RWPE2 (cell line): ENCODE data around the gene TOGARAM1.

ENCODE experiments used
- ATAC-seq: fragments of 200-7000 bp; cut with Tn5 transposase; 3 replicates; pipeline ENCODE4 v1.9.1; 2021; ENCODE audit warnings: low read depth
- DNase-seq: peaks from one replicate; pipeline ENCODE4 v3.0.0-alpha.2; 2020; ENCODE audit warnings: low spot score
- H3K27ac ChIP-seq: fragments of 450-650 bp; 2 replicates; pipeline ENCODE4 v1.5.1; 2017; ENCODE audit warnings: mild to moderate bottlenecking; ENCODE audit not compliant: poor library complexity, severe bottlenecking
- H3K27me3 ChIP-seq: fragments of 250-450 bp; sonication (Bioruptor Pico); 2 replicates; pipeline ENCODE4 v1.5.1; 2021; ENCODE audit warnings: mild to moderate bottlenecking, moderate library complexity; ENCODE audit not compliant: insufficient read depth, poor library complexity, severe bottlenecking
- H3K36me3 ChIP-seq: fragments of 250-450 bp; sonication (Bioruptor Pico); 2 replicates; pipeline ENCODE4 v1.5.1; 2020; ENCODE audit warnings: low read depth, mild to moderate bottlenecking, moderate library complexity
- H3K4me1 ChIP-seq: fragments of 250-450 bp; sonication (Bioruptor Pico); 2 replicates; pipeline ENCODE4 v1.5.1; 2021; ENCODE audit warnings: mild to moderate bottlenecking, moderate library complexity; ENCODE audit not compliant: insufficient read depth, poor library complexity, severe bottlenecking
- H3K4me3 ChIP-seq: fragments of 250-450 bp; sonication (Bioruptor Pico); 2 replicates; pipeline ENCODE4 v1.5.1; 2021; ENCODE audit warnings: mild to moderate bottlenecking, moderate library complexity; ENCODE audit not compliant: severe bottlenecking
- H3K9me3 ChIP-seq: fragments of 250-450 bp; sonication (Bioruptor Pico); 2 replicates; pipeline ENCODE4 v1.5.1; 2021; ENCODE audit warnings: mild to moderate bottlenecking, moderate library complexity; ENCODE audit not compliant: severe bottlenecking
- CTCF ChIP-seq: fragments of 450-650 bp; IDR thresholded peaks from one replicate; pipeline ENCODE4 v1.5.1; 2017; ENCODE audit warnings: mild to moderate bottlenecking, moderate library complexity; ENCODE audit not compliant: poor library complexity, severe bottlenecking

The TOGARAM1 gene

GRCh38 chr14:44937547-44937946 lies 24.4 kb upstream of the TOGARAM1 start:
- no peaks in the 10 kb centered on the region for H3K27me3 ChIP-seq
- H3K27ac ChIP-seq = no peak overlapping the region
- TF ChIP-seq CTCF = no peak
- H3K4me1 ChIP-seq = no peaks in the 10 kb centered on the region
- ATAC-seq = no peak
- no peak overlapping the region for H3K4me3 ChIP-seq
- H3K9me3 ChIP-seq = no peaks in the 10 kb centered on the region
- DNase-seq = no peak
- H3K36me3 ChIP-seq = peaks cover 44% of the 10 kb centered on the region

- TF ChIP-seq CTCF = no peak
- Histone ChIP-seq H3K9me3 (no peaks in the 10 kb centered on the region), H3K27ac (no peak overlapping the region), H3K4me3 (no peak overlapping the region), H3K36me3 (peaks cover 42% of the 10 kb centered on the region), H3K4me1 (no peaks in the 10 kb centered on the region), H3K27me3 (no peaks in the 10 kb centered on the region)
- no peak for ATAC-seq
- DNase-seq = no peak
Measured at GRCh38 chr14:44940211-44940610, 21.8 kb upstream of the TOGARAM1 start.

- no peaks in the 10 kb centered on the region for H3K27me3 ChIP-seq
- H3K4me3 ChIP-seq = no peak overlapping the region
- no peaks in the 10 kb centered on the region for H3K9me3 ChIP-seq
- H3K27ac ChIP-seq = no peak overlapping the region
- no peaks in the 10 kb centered on the region for H3K4me1 ChIP-seq
- no peak for TF ChIP-seq CTCF
- peaks cover 46% of the 10 kb centered on the region for H3K36me3 ChIP-seq
- no peak for ATAC-seq
- no peak for DNase-seq
Measured at GRCh38 chr14:44940944-44941343, 21.0 kb upstream of the TOGARAM1 start.

GRCh38 chr14:44941591-44941990 lies 20.4 kb upstream of the TOGARAM1 start:
- ATAC-seq (no peak), DNase-seq (no peak)
- no peaks in the 10 kb centered on the region for H3K27me3 ChIP-seq
- no peaks in the 10 kb centered on the region for H3K4me1 ChIP-seq
- no peaks in the 10 kb centered on the region for H3K9me3 ChIP-seq
- peaks cover 47% of the 10 kb centered on the region for H3K36me3 ChIP-seq
- H3K4me3 ChIP-seq = no peak overlapping the region
- no peak for TF ChIP-seq CTCF
- H3K27ac ChIP-seq = no peak overlapping the region

- Histone ChIP-seq H3K4me3 (no peak overlapping the region), H3K36me3 (peaks cover 46% of the 10 kb centered on the region), H3K9me3 (no peaks in the 10 kb centered on the region), H3K4me1 (no peaks in the 10 kb centered on the region), H3K27ac (no peak overlapping the region), H3K27me3 (no peaks in the 10 kb centered on the region)
- ATAC-seq = no peak
- DNase-seq = no peak
- no peak for TF ChIP-seq CTCF
Measured at GRCh38 chr14:44942436-44942835, 19.6 kb upstream of the TOGARAM1 start.
